HEK293 (cell line): Measurements from ENCODE around the gene IL12A.

ENCODE experiments used
- ZBTB44 ChIP-seq: fragments of 450-650 bp; IDR thresholded peaks from 2 replicates; pipeline ENCODE4 v1.5.1; 2018; ENCODE audit warnings: missing biosample characterization, mild to moderate bottlenecking, missing genetic modification characterization
- ZFP37 ChIP-seq: fragments of 450-650 bp; formaldehyde crosslinking; IDR thresholded peaks from 2 replicates; pipeline ENCODE4 v1.5.1; 2016; ENCODE audit warnings: missing biosample characterization, missing genetic modification characterization
- ZNF138 ChIP-seq: fragments of 450-650 bp; formaldehyde crosslinking; IDR thresholded peaks from 2 replicates; pipeline ENCODE4 v1.5.1; 2016; ENCODE audit warnings: missing biosample characterization, missing genetic modification characterization, borderline replicate concordance
- ZNF248 ChIP-seq: fragments of 450-650 bp; formaldehyde crosslinking; IDR thresholded peaks from 2 replicates; pipeline ENCODE4 v1.5.1; 2017; ENCODE audit warnings: missing biosample characterization, missing genetic modification characterization
- ZNF501 ChIP-seq: fragments of 450-650 bp; formaldehyde crosslinking; IDR thresholded peaks from 2 replicates; pipeline ENCODE4 v1.5.1; 2016; ENCODE audit warnings: missing biosample characterization, missing genetic modification characterization
- ZNF560 ChIP-seq: fragments of 450-650 bp; formaldehyde crosslinking; IDR thresholded peaks from 2 replicates; pipeline ENCODE4 v1.5.1; 2017; ENCODE audit warnings: missing biosample characterization, missing genetic modification characterization, borderline replicate concordance
- TF ChIP-seq, protein P1 (sequence below): fragments of 450-650 bp; formaldehyde crosslinking; IDR thresholded peaks from 2 replicates; pipeline ENCODE4 v1.5.1; 2016; ENCODE audit warnings: missing biosample characterization, missing genetic modification characterization

- TF ChIP-seq ZNF138: no peak
- no peak for TF ChIP-seq ZFP37
- TF ChIP-seq ZNF501: no peak
- TF ChIP-seq ZNF560 (tag by site-specific recombination): no peak
- TF ChIP-seq, protein P1, sequence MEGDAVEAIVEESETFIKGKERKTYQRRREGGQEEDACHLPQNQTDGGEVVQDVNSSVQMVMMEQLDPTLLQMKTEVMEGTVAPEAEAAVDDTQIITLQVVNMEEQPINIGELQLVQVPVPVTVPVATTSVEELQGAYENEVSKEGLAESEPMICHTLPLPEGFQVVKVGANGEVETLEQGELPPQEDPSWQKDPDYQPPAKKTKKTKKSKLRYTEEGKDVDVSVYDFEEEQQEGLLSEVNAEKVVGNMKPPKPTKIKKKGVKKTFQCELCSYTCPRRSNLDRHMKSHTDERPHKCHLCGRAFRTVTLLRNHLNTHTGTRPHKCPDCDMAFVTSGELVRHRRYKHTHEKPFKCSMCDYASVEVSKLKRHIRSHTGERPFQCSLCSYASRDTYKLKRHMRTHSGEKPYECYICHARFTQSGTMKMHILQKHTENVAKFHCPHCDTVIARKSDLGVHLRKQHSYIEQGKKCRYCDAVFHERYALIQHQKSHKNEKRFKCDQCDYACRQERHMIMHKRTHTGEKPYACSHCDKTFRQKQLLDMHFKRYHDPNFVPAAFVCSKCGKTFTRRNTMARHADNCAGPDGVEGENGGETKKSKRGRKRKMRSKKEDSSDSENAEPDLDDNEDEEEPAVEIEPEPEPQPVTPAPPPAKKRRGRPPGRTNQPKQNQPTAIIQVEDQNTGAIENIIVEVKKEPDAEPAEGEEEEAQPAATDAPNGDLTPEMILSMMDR (tag by site-specific recombination): no peak
- TF ChIP-seq ZBTB44 (tag by site-specific recombination): no peak
- TF ChIP-seq ZNF248 (tag by site-specific recombination): no peak
Observed at GRCh38 chr3:159945930-159946329, 42.7 kb upstream of the IL12A start.
